OCI-LY7 (cell line): ENCODE results near the gene MAP3K5. TPM values are rescaled to one million over a fixed set of nuclear protein-coding genes. Genes with fewer than 3 reads are reported as not detected.

Experiments used
- BruUV-seq: library from RNA; stranded (reverse); fragments of 400-500 nt; replicated peaks from 2 replicates; lab custom pipeline; 2021; lab: Mats Ljungman, UMichigan
- CTCF ChIA-PET: fragments of 300-600 bp; sonication (Branson Sonifier 250); formaldehyde crosslinking; loops from one replicate; lab custom pipeline; 2022; ENCODE audit warnings: antibody characterized with exemption; ENCODE audit not compliant: unreplicated experiment; lab: Charles Lee
- POLR2A ChIA-PET: fragments of 300-600 bp; sonication (Branson Sonifier 250); formaldehyde crosslinking; loops from one replicate; lab custom pipeline; 2022; ENCODE audit warnings: antibody characterized with exemption; lab: Charles Lee
- DNase-seq: peaks from one replicate; pipeline ENCODE4 v3.0.0-alpha.2; 2015; ENCODE audit warnings: low spot score
- H2AFZ ChIP-seq: fragments of 200-600 bp; sonication (generic), shearing (Covaris generic); 2 replicates; pipeline ENCODE4 v1.6.1; 2014; ENCODE audit warnings: mild to moderate bottlenecking, antibody characterized with exemption, low read length, moderate library complexity
- H3K27ac ChIP-seq: fragments of 200-600 bp; sonication (generic); 2 replicates; pipeline ENCODE4 v1.5.1; 2014; ENCODE audit warnings: mixed run types, low read depth, mild to moderate bottlenecking, moderate library complexity, low read length, inconsistent platforms; ENCODE audit not compliant: poor library complexity, severe bottlenecking
- H3K36me3 ChIP-seq: fragments of 200-600 bp; sonication (generic); 2 replicates; pipeline ENCODE4 v1.6.1; 2014; ENCODE audit warnings: mild to moderate bottlenecking, antibody characterized with exemption, low read length, moderate library complexity, mixed read lengths; ENCODE audit not compliant: insufficient read depth
- H3K4me1 ChIP-seq: fragments of 200-600 bp; sonication (generic); 2 replicates; pipeline ENCODE4 v1.5.1; 2014; ENCODE audit warnings: mild to moderate bottlenecking, low read length; ENCODE audit not compliant: insufficient read depth, poor library complexity, severe bottlenecking
- H3K4me2 ChIP-seq: fragments of 200-600 bp; sonication (generic); 2 replicates; pipeline ENCODE4 v1.6.1; 2014; ENCODE audit warnings: mild to moderate bottlenecking, low read length
- H3K4me3 ChIP-seq: fragments of 200-600 bp; sonication (generic); 2 replicates; pipeline ENCODE4 v1.5.1; 2014; ENCODE audit warnings: mild to moderate bottlenecking, low read depth, low read length; ENCODE audit not compliant: poor library complexity, severe bottlenecking
- H3K79me2 ChIP-seq: fragments of 200-600 bp; sonication (generic); 2 replicates; pipeline ENCODE4 v1.6.1; 2016; ENCODE audit warnings: low read depth, mild to moderate bottlenecking, low read length, moderate library complexity, mixed read lengths; ENCODE audit not compliant: insufficient read depth
- H3K9me2 ChIP-seq: fragments of 200-600 bp; sonication (generic); 2 replicates; pipeline ENCODE4 v1.6.1; 2016; ENCODE audit warnings: mild to moderate bottlenecking, low read length, mixed read lengths; ENCODE audit not compliant: insufficient read depth
- H3K9me3 ChIP-seq: fragments of 200-600 bp; sonication (generic); 2 replicates; pipeline ENCODE4 v1.6.1; 2014; ENCODE audit warnings: mild to moderate bottlenecking, mixed run types, low read length, mixed read lengths
- H4K20me1 ChIP-seq: fragments of 200-600 bp; sonication (generic); 2 replicates; pipeline ENCODE4 v1.6.1; 2014; ENCODE audit warnings: mild to moderate bottlenecking, antibody characterized with exemption, low read length, moderate library complexity, mixed read lengths; ENCODE audit not compliant: insufficient read depth
- CTCF ChIP-seq: fragments of 200-600 bp; sonication (generic); conservative IDR thresholded peaks from 2 replicates; pipeline ENCODE4 v1.5.1; 2014; ENCODE audit warnings: mild to moderate bottlenecking, antibody characterized with exemption, low read length, moderate library complexity, mixed read lengths
- EZH2phosphoT487 ChIP-seq: fragments of 200-600 bp; sonication (generic); IDR thresholded peaks from 2 replicates; pipeline ENCODE4 v1.6.1; 2018; ENCODE audit warnings: low read depth, borderline replicate concordance, mild to moderate bottlenecking, mixed run types, antibody characterized with exemption, low read length, moderate library complexity, mixed read lengths
- intact Hi-C: fragments of 100-400 bp; cut with micrococcal nuclease; formaldehyde crosslinking; loops from one replicate; pipeline ENCODE4 v1.10.0; 2022; ENCODE audit not compliant: unreplicated experiment
- total RNA-seq, 2 experiments: library from RNA; depleted of rRNA in 1 of 2; stranded (reverse); fragments of >200 nt in 1 of 2; shearing (Covaris generic) in 1 of 2; gene quantifications; 2 replicates each; pipeline ENCODE4 v1.2.3, GENCODE V29; 2014 to 2022

Gene MAP3K5
- total RNA-seq, 2 experiments from 2014 or later = 13.8 to 16.6 TPM

DNA sequence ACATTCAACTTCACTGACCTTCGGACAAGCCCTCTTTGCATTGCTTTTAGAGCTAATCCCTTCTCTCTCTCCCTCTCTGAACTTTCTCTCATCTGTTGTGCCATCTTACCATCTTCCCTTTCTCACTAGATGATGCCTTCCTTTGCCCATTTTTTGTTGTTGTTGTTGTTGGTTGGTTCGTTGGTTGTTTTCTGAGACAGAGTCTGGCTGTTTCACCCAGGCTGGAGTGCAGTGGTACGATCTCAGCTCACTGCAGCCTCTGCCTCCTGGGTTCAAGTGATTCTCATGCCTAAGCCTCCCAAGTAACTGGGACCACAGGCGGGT lies 18.8 kb downstream of the MAP3K5 start:
- intact Hi-C loops = no loop called here
- H3K4me1 ChIP-seq = peaks cover 26% of the 10 kb centered on the region
- TF ChIP-seq CTCF = no peak
- TF ChIP-seq EZH2phosphoT487 = no peak
- ChIA-PET CTCF (no interaction called here), POLR2A (interaction anchor here (1.0 to 2.6 kb wide), 8 partner anchors 8 to 57 kb away, joined by 3 to 16 read pairs (median 8); no protein-coding TSS in a partner anchor)
- peaks cover 3% of the 10 kb centered on the region; the same call in 1 of the 2 replicates for H3K9me3 ChIP-seq
- H3K4me2 ChIP-seq = peak overlapping the region; percentile 51
- no peak overlapping the region for H3K27ac ChIP-seq
- H2AFZ ChIP-seq = no peak overlapping the region; the same call in 1 of the 2 replicates
- no peak for DNase-seq
- H3K79me2 ChIP-seq = peaks cover 60% of the 10 kb centered on the region; the same call in 1 of the 2 replicates
- H4K20me1 ChIP-seq = peaks cover 4% of the 10 kb centered on the region; the same call in 1 of the 2 replicates
- H3K4me3 ChIP-seq = no peak overlapping the region
- H3K36me3 ChIP-seq = 0 out of 2 replicates have a peak, but pooled peaks cover 7% of the 10 kb centered on the region
- H3K9me2 ChIP-seq = no peaks in the 10 kb centered on the region
- no TSS peak for BruUV-seq

GRCh38 chr6:136772685-136773472 lies 19.4 kb downstream of the MAP3K5 start:
- H3K27ac ChIP-seq = peak overlapping the region; percentile 23
- no peak overlapping the region for H3K4me3 ChIP-seq
- H3K4me1 ChIP-seq = peaks cover 32% of the 10 kb centered on the region
- H3K9me2 ChIP-seq = no peaks in the 10 kb centered on the region
- CTCF ChIA-PET = interaction anchor here (0.6 to 1.2 kb wide), 2 partner anchors 19 to 54 kb away, joined by 3 read pairs; partner anchors contain the start of gene MAP3K5
- POLR2A ChIA-PET = interaction anchor here (0.9 to 2.6 kb wide), 11 partner anchors 7 to 60 kb away, joined by 3 to 16 read pairs (median 7); partner anchors contain the start of gene MAP3K5
- 0 out of 2 replicates have a peak, but pooled peaks cover 7% of the 10 kb centered on the region for H3K36me3 ChIP-seq
- no TSS peak for BruUV-seq
- intact Hi-C loops = no loop called here
- H2AFZ ChIP-seq = no peak overlapping the region; the same call in 1 of the 2 replicates
- peak; percentile 45 for DNase-seq
- H3K79me2 ChIP-seq = peaks cover 60% of the 10 kb centered on the region; the same call in 1 of the 2 replicates
- H3K4me2 ChIP-seq = peak overlapping the region; percentile 51
- TF ChIP-seq CTCF (no peak), EZH2phosphoT487 (no peak)
- H4K20me1 ChIP-seq = peaks cover 4% of the 10 kb centered on the region; the same call in 1 of the 2 replicates
- H3K9me3 ChIP-seq = peaks cover 3% of the 10 kb centered on the region; the same call in 1 of the 2 replicates
